H1 (cell line): ENCODE data around the gene RIPOR3. TPM values are rescaled to one million over a fixed set of nuclear protein-coding genes. Genes with fewer than 3 reads are reported as not detected.

Experiments used
- CTCF ChIA-PET: fragments of 300-600 bp; sonication (Branson Sonifier 250); formaldehyde crosslinking; loops from one replicate; lab custom pipeline; 2021; ENCODE audit not compliant: partially characterized antibody; lab: Charles Lee
- POLR2A ChIA-PET: fragments of 300-600 bp; sonication (Branson Sonifier 250); formaldehyde crosslinking; loops from one replicate; lab custom pipeline; 2021; ENCODE audit warnings: inconsistent platforms; ENCODE audit not compliant: partially characterized antibody; lab: Charles Lee
- DNase-seq, 2 experiments: peaks; one replicate each; pipeline versions ENCODE4 v3.0.0 to v3.0.0-alpha.2; 2010 to 2022; ENCODE audit warnings: low spot score in 2 of 2, low read depth in 1 of 2, mixed read lengths in 1 of 2
- FAIRE-seq: peaks from 2 replicates; lab custom pipeline; 2011; peaks lifted over from hg19 to GRCh38; lab: Jason Lieb, UNC
- H2AFZ ChIP-seq: 2 replicates; pipeline ENCODE4 v1.8.1; 2012; ENCODE audit warnings: low read length, inconsistent platforms
- H2AK5ac ChIP-seq: 2 replicates; pipeline ENCODE4 v1.6.1; 2013; ENCODE audit warnings: low read depth, low read length
- H2BK120ac ChIP-seq: replicated peaks from 2 replicates; pipeline ENCODE3; 2013; ENCODE audit warnings: low read depth, low read length, inconsistent platforms
- H2BK12ac ChIP-seq: 2 replicates; pipeline ENCODE4 v1.6.1; 2013; ENCODE audit warnings: low read depth, low read length
- H2BK15ac ChIP-seq: 2 replicates; pipeline ENCODE4 v1.6.1; 2013; ENCODE audit warnings: low read length
- H2BK20ac ChIP-seq: 2 replicates; pipeline ENCODE4 v1.6.1; 2013; ENCODE audit warnings: low read length
- H2BK5ac ChIP-seq: 2 replicates; pipeline ENCODE4 v1.6.1; 2013; ENCODE audit warnings: low read depth, low read length
- H3K14ac ChIP-seq: 2 replicates; pipeline ENCODE4 v1.6.1; 2013; ENCODE audit warnings: inconsistent platforms; ENCODE audit not compliant: insufficient read length
- H3K18ac ChIP-seq: 2 replicates; pipeline ENCODE4 v1.6.1; 2013; ENCODE audit warnings: low read length; ENCODE audit errors: extremely low read depth
- H3K23ac ChIP-seq: 2 replicates; pipeline ENCODE4 v1.6.1; 2013; ENCODE audit warnings: inconsistent platforms; ENCODE audit not compliant: insufficient read length
- H3K23me2 ChIP-seq: 2 replicates; pipeline ENCODE4 v1.6.1; 2013; ENCODE audit warnings: low read depth, low read length
- H3K27ac ChIP-seq: 2 replicates; pipeline ENCODE4 v1.6.1; 2011; ENCODE audit warnings: low read depth, low read length, inconsistent platforms
- H3K27me3 ChIP-seq, 4 experiments: replicated peaks in 1 of 4; 1 replicate in 1 of 4; 2 replicates in 3 of 4; pipeline versions ENCODE4 v1.6.1 to v1.8.1; 2011 to 2013; ENCODE audit warnings: low read length in 3 of 4, mild to moderate bottlenecking in 3 of 4, inconsistent platforms in 2 of 4, mixed read lengths in 2 of 4, moderate library complexity in 1 of 4; ENCODE audit not compliant: control insufficient read depth in 3 of 4, insufficient read depth in 3 of 4; ENCODE audit errors: extremely low read depth in 1 of 4
- H3K36me3 ChIP-seq, 4 experiments: 2 replicates each; pipeline versions ENCODE4 v1.6.1 to v1.8.1; 2011 to 2013; ENCODE audit warnings: mild to moderate bottlenecking in 4 of 4, low read length in 3 of 4, moderate library complexity in 2 of 4, control low read depth in 1 of 4, inconsistent platforms in 1 of 4; ENCODE audit not compliant: insufficient read depth in 4 of 4, control insufficient read depth in 2 of 4
- H3K4ac ChIP-seq: replicated peaks from 2 replicates; pipeline ENCODE3; 2013; ENCODE audit warnings: low read length, low read depth, mixed read lengths, inconsistent platforms; ENCODE audit not compliant: insufficient read length
- H3K4me1 ChIP-seq, 4 experiments: replicated peaks in 1 of 4; 1 replicate in 1 of 4; 2 replicates in 3 of 4; pipeline versions ENCODE4 v1.6.1 to v1.8.1; 2011 to 2013; ENCODE audit warnings: low read length in 3 of 4, inconsistent platforms in 2 of 4, mixed read lengths in 1 of 4; ENCODE audit not compliant: insufficient read depth in 4 of 4, control insufficient read depth in 3 of 4
- H3K4me2 ChIP-seq, 2 experiments: 2 replicates each; pipeline versions ENCODE4 v1.6.1 to v1.8.1; 2011 to 2013; ENCODE audit warnings: low read depth in 2 of 2, low read length in 2 of 2, control low read depth in 1 of 2, inconsistent platforms in 1 of 2, mild to moderate bottlenecking in 1 of 2; ENCODE audit not compliant: insufficient read depth in 1 of 2
- H3K4me3 ChIP-seq, 4 experiments: fragments of 200-600, 300-600 bp in 1 of 4; sonication (generic), shearing (Covaris generic), sonication (Bioruptor Twin) in 1 of 4; 2 replicates each; pipeline versions ENCODE4 v1.5.1 to v1.8.1; 2011 to 2016; ENCODE audit warnings: low read length in 4 of 4, low read depth in 3 of 4, control low read depth in 2 of 4, inconsistent platforms in 2 of 4, mild to moderate bottlenecking in 2 of 4, mixed read lengths in 1 of 4, moderate library complexity in 1 of 4; ENCODE audit not compliant: insufficient read depth in 2 of 4; ENCODE audit errors: extremely low read depth in 1 of 4
- H3K56ac ChIP-seq: replicated peaks from 2 replicates; pipeline ENCODE3; 2013; ENCODE audit warnings: low read depth, mild to moderate bottlenecking, mixed read lengths, low read length, inconsistent platforms; ENCODE audit not compliant: insufficient read length
- H3K79me1 ChIP-seq: 2 replicates; pipeline ENCODE4 v1.6.1; 2013; ENCODE audit warnings: low read depth, low read length, control low read depth
- H3K79me2 ChIP-seq, 2 experiments: 2 replicates each; pipeline versions ENCODE4 v1.6.1 to v1.8.1; 2012 to 2013; ENCODE audit warnings: low read length in 2 of 2, mild to moderate bottlenecking in 2 of 2, inconsistent platforms in 1 of 2; ENCODE audit not compliant: insufficient read depth in 2 of 2, control insufficient read depth in 1 of 2
- H3K9ac ChIP-seq, 4 experiments: replicated peaks in 1 of 4; 1 replicate in 1 of 4; 2 replicates in 3 of 4; pipeline versions ENCODE4 v1.6.1 to v1.8.1; 2011 to 2013; ENCODE audit warnings: low read depth in 3 of 4, low read length in 3 of 4, control low read depth in 2 of 4, mild to moderate bottlenecking in 2 of 4, moderate library complexity in 2 of 4, inconsistent platforms in 1 of 4; ENCODE audit errors: extremely low read depth in 1 of 4
- H3K9me3 ChIP-seq, 2 experiments: 2 replicates each; pipeline versions ENCODE4 v1.6.1 to v1.8.1; 2012 to 2013; ENCODE audit warnings: mild to moderate bottlenecking in 2 of 2, moderate library complexity in 2 of 2, control low read depth in 1 of 2, inconsistent platforms in 1 of 2, low read depth in 1 of 2, low read length in 1 of 2, mixed read lengths in 1 of 2; ENCODE audit not compliant: insufficient read depth in 2 of 2
- H4K20me1 ChIP-seq, 2 experiments: replicated peaks in 1 of 2; 2 replicates each; pipeline versions ENCODE3 to v1.8.1; 2011 to 2013; ENCODE audit warnings: inconsistent platforms in 2 of 2, low read length in 2 of 2, mild to moderate bottlenecking in 1 of 2; ENCODE audit not compliant: insufficient read depth in 2 of 2, control insufficient read depth in 1 of 2
- H4K5ac ChIP-seq: 2 replicates; pipeline ENCODE4 v1.6.1; 2013; ENCODE audit warnings: low read length, low read depth, mixed read lengths, inconsistent platforms; ENCODE audit not compliant: insufficient read length
- H4K8ac ChIP-seq: 2 replicates; pipeline ENCODE4 v1.8.0; 2013; ENCODE audit warnings: mild to moderate bottlenecking, moderate library complexity, low read length, inconsistent platforms; ENCODE audit not compliant: insufficient read depth; ENCODE audit errors: extremely low read depth
- H4K91ac ChIP-seq: replicated peaks from 2 replicates; pipeline ENCODE3; 2013; ENCODE audit warnings: low read length, mixed read lengths, inconsistent platforms; ENCODE audit not compliant: insufficient read length
- SAP30 ChIP-seq: fragments of 300-600 bp; sonication (generic); IDR thresholded peaks from 2 replicates; pipeline ENCODE4 v1.7.1; 2012; ENCODE audit warnings: low read length, moderate library complexity, mild to moderate bottlenecking, inconsistent platforms; ENCODE audit not compliant: insufficient read depth, insufficient replicate concordance
- WGBS, 2 experiments: shearing (Covaris generic) in 1 of 2; methylation state at CpG; one replicate each; pipeline versions ENCODE4 v1.1.6 to v1.1.7; 2013 to 2015; ENCODE audit warnings: low lambda C conversion rate in 2 of 2, mixed read lengths in 2 of 2, inconsistent platforms in 1 of 2, low coverage in 1 of 2, missing lambda C conversion rate in 1 of 2; ENCODE audit not compliant: insufficient replicate concordance in 2 of 2, insufficient coverage in 1 of 2, insufficient read length in 1 of 2; ENCODE audit errors: extremely low coverage in 1 of 2, missing lambda C conversion rate in 1 of 2; 5-methylcytosine and 5-hydroxymethylcytosine counted together
- polyA plus RNA-seq, 7 experiments: library from polyadenylated mRNA; depleted of rRNA in 3 of 7; stranded (reverse) in 5 of 7; unstranded in 2 of 7; fragments of >200 nt in 5 of 7; fragments of 200-250 nt in 2 of 7; gene quantifications; 1 replicate in 5 of 7; 2 replicates in 1 of 7; 4 replicates in 1 of 7; pipeline versions ENCODE4 v1.2.1 to v1.2.3, GENCODE V29; 2011 to 2013; ENCODE audit warnings: missing spikeins in 2 of 7, mixed read lengths in 2 of 7
- total RNA-seq: library from RNA; stranded (reverse); fragmentation: NEBNext Ultra II Directional; extraction: Animal tissue kit (Norgen Biotek cat#: 25700); gene quantifications from 2 replicates; pipeline ENCODE4 v1.2.1, GENCODE V29; 2021
- TF ChIP-seq, protein P1 (sequence below): IDR thresholded peaks from 2 replicates; pipeline ENCODE4 v1.6.1; 2011; ENCODE audit warnings: low read depth, mild to moderate bottlenecking, low read length; ENCODE audit not compliant: insufficient read depth

Gene RIPOR3
- total and polyA plus RNA-seq, 2 of the 8 experiments (the other 6 are each of a cell fraction or from before 2014, with no cell fraction given), result 3.6 to 4.5 TPM

DNA sequence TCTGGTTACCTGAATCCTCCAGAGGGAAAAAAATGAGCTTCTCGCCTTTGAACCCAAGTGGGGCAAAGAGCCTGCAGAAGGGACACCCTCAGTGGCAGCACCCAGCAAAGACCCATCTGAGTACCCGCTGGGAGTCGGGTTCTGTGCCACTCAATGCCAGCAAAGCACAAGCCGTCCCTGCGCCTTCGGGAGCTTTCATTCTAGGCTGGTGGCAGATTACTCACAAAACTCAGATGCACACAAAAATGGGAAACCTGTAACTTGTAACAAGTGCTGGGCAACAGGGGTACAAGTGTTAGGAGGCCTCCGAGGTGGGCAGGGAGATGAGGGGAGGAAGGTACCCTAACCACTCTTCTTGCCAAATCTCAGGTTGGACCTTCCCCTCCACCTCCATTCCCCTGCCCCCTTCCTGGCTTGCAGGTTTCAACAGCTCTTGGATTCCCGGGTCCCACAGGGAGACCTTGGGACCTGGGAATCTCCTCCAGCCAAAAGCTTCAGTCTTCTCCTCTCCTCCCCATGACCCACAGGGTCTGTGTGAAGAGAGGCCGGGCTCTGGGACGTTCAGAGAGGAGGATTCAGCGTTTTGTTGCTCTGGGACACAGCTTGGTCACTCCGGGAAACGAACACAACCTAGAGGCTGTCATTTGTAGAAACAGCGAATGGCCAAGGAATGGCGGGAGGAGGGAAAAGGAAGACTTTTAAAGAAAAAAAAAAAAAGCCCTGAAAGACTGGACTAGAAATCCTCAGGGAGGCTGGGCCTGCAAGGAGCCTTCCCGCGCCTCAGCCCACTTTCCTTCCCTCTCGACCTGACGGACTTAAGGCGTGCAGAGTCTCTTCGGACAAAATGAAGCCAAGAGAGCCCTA lies 38.8 kb upstream of the RIPOR3 start:
- H3K4me1 ChIP-seq, result peaks cover 2 to 9% (median 6%) of the 10 kb centered on the region in 4 experiments; a peak in 5 of 7 replicates
- no peaks in the 10 kb centered on the region for H3K9me3 ChIP-seq
- H2BK5ac ChIP-seq, result peak overlapping the region; percentile 4; the same call in 1 of the 2 replicates
- H2BK20ac ChIP-seq, result no peak overlapping the region
- DNase-seq (no peak), FAIRE-seq (no peak)
- no peaks in the 10 kb centered on the region for H3K27me3 ChIP-seq
- TF ChIP-seq, protein P1, sequence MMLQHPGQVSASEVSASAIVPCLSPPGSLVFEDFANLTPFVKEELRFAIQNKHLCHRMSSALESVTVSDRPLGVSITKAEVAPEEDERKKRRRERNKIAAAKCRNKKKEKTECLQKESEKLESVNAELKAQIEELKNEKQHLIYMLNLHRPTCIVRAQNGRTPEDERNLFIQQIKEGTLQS, result no peak
- peak; percentile 43 for TF ChIP-seq SAP30
- H3K9ac ChIP-seq, result peak overlapping the region in 3 of 4 experiments; percentile 54 to 71 (median 63); a peak in 6 of 7 replicates
- WGBS, 2 experiments, result 37% methylated on average over 21 of the region's 21 CpGs; no CpG with 5 or more reads in 1 of the 2 experiments
- H4K91ac ChIP-seq, result peak overlapping the region; percentile 1
- peaks cover 0 to 3% of the 10 kb centered on the region in 2 experiments for H4K20me1 ChIP-seq
- H4K8ac ChIP-seq, result peak overlapping the region; percentile 93; the same call in 1 of the 2 replicates
- peaks cover 10 to 33% of the 10 kb centered on the region in 2 experiments; a peak in 3 of 4 replicates for H3K79me2 ChIP-seq
- peak overlapping the region; percentile 45 for H3K4ac ChIP-seq
- H2AFZ ChIP-seq, result no peak overlapping the region
- H3K4me2 ChIP-seq, result peak overlapping the region; percentile 81 to 83
- H2BK15ac ChIP-seq, result no peak overlapping the region
- H3K23me2 ChIP-seq, result peaks cover 7% of the 10 kb centered on the region
- H2AK5ac ChIP-seq, result no peak overlapping the region
- no peak overlapping the region for H2BK12ac ChIP-seq
- no peak overlapping the region for H2BK120ac ChIP-seq
- H4K5ac ChIP-seq, result peak overlapping the region; percentile 85
- peak overlapping the region; percentile 88 for H3K18ac ChIP-seq
- H3K56ac ChIP-seq, result peak overlapping the region; percentile 92
- ChIA-PET CTCF (interaction anchor here (1.4 to 2.9 kb wide), 4 partner anchors 12 to 42 kb away, joined by 3 to 15 read pairs (median 12); no protein-coding TSS in a partner anchor), POLR2A (interaction anchor here (0.7 to 2.3 kb wide), 13 partner anchors 9 to 142 kb away, joined by 3 to 6 read pairs (median 3); no protein-coding TSS in a partner anchor)
- peak overlapping the region; percentile 46; the same call in 1 of the 2 replicates for H3K27ac ChIP-seq
- H3K79me1 ChIP-seq, result no peaks in the 10 kb centered on the region
- no peak overlapping the region for H3K14ac ChIP-seq
- peak overlapping the region; percentile 47 to 92 (median 54) for H3K4me3 ChIP-seq
- no peak overlapping the region for H3K23ac ChIP-seq
- peaks cover 0 to 4% (median 2%) of the 10 kb centered on the region in 4 experiments; a peak in 2 of 8 replicates for H3K36me3 ChIP-seq
